Endothelial cell of umbilical vein (primary cell): ENCODE data around the gene SMURF1. TPM values are rescaled to one million over a fixed set of nuclear protein-coding genes. Genes with fewer than 3 reads are reported as not detected.

Experiments
- BruUV-seq: library from RNA; stranded (reverse); fragments of 400-500 nt; replicated peaks from 2 replicates; lab custom pipeline; 2021; lab: Mats Ljungman, UMichigan
- CTCF ChIA-PET: fragments of 300-600, 350-600 bp; sonication (Branson Sonifier 250); formaldehyde crosslinking; loops from one replicate; lab custom pipeline; 2021; ENCODE audit warnings: antibody characterized with exemption, inconsistent platforms; lab: Charles Lee
- POLR2A ChIA-PET: fragments of 300-600, 350-600 bp; sonication (Branson Sonifier 250); formaldehyde crosslinking; loops from one replicate; lab custom pipeline; 2021; ENCODE audit warnings: antibody characterized with exemption, inconsistent platforms; lab: Charles Lee
- DNase-seq: peaks from one replicate; pipeline ENCODE4 v3.0.0-alpha.2; 2011; ENCODE audit warnings: low read depth, low spot score
- FAIRE-seq: peaks from 2 replicates; lab custom pipeline; 2011; peaks lifted over from hg19 to GRCh38; lab: Jason Lieb, UNC
- H2AFZ ChIP-seq: 2 replicates; pipeline ENCODE4 v1.6.0; 2012; ENCODE audit warnings: low read depth, low read length, control low read depth, inconsistent platforms
- H3K27ac ChIP-seq: 2 replicates; pipeline ENCODE4 v1.5.1; 2011; ENCODE audit warnings: low read depth, mild to moderate bottlenecking, control low read depth, low read length, moderate library complexity; ENCODE audit not compliant: insufficient read depth
- H3K27me3 ChIP-seq, 2 experiments: 2 replicates each; pipeline versions ENCODE4 v1.6.0 to v1.6.1; 2011; ENCODE audit warnings: low read length in 2 of 2, mixed read lengths in 1 of 2; ENCODE audit not compliant: control insufficient read depth in 2 of 2, insufficient read depth in 2 of 2
- H3K36me3 ChIP-seq, 2 experiments: 2 replicates in 1 of 2; 3 replicates in 1 of 2; pipeline ENCODE4 v1.5.1; 2011; ENCODE audit warnings: low read length in 2 of 2, mild to moderate bottlenecking in 1 of 2, moderate library complexity in 1 of 2; ENCODE audit not compliant: control insufficient read depth in 2 of 2, insufficient read depth in 2 of 2; ENCODE audit errors: extremely low read depth in 1 of 2
- H3K4me1 ChIP-seq: 3 replicates; pipeline ENCODE4 v1.5.1; 2011; ENCODE audit warnings: mild to moderate bottlenecking, low read length; ENCODE audit not compliant: control insufficient read depth, insufficient read depth; ENCODE audit errors: extremely low read depth
- H3K4me2 ChIP-seq: 2 replicates; pipeline ENCODE4 v1.6.1; 2011; ENCODE audit warnings: low read length, control low read depth, mixed read lengths; ENCODE audit not compliant: insufficient read depth
- H3K4me3 ChIP-seq, 3 experiments: fragments of 200-600 bp in 1 of 3; sonication (generic), shearing (Covaris generic) in 1 of 3; replicated peaks in 1 of 3; 2 replicates each; pipeline ENCODE4 v1.5.1; 2011 to 2016; ENCODE audit warnings: control low read depth in 3 of 3, low read length in 3 of 3, mild to moderate bottlenecking in 2 of 3, inconsistent platforms in 1 of 3, low read depth in 1 of 3, moderate library complexity in 1 of 3; ENCODE audit not compliant: insufficient read depth in 1 of 3
- H3K79me2 ChIP-seq: 2 replicates; pipeline ENCODE4 v1.6.0; 2012; ENCODE audit warnings: low read length, inconsistent platforms; ENCODE audit not compliant: control insufficient read depth, insufficient read depth
- H3K9ac ChIP-seq: replicated peaks from 2 replicates; pipeline ENCODE3; 2011; ENCODE audit warnings: low read length, control low read depth; ENCODE audit not compliant: insufficient read depth; ENCODE audit errors: extremely low read depth
- H3K9me1 ChIP-seq: replicated peaks from 3 replicates; pipeline ENCODE4 v1.6.0; 2011; ENCODE audit warnings: mild to moderate bottlenecking, low read length; ENCODE audit not compliant: control insufficient read depth, insufficient read depth; ENCODE audit errors: extremely low read depth
- H3K9me3 ChIP-seq: replicated peaks from 2 replicates; pipeline ENCODE4 v1.5.1; 2012; ENCODE audit warnings: low read length, inconsistent platforms; ENCODE audit not compliant: control insufficient read depth, insufficient read depth
- H4K20me1 ChIP-seq: replicated peaks from 2 replicates; pipeline ENCODE3; 2011; ENCODE audit warnings: mild to moderate bottlenecking, low read length; ENCODE audit not compliant: control insufficient read depth, insufficient read depth; ENCODE audit errors: extremely low read depth
- CTCF ChIP-seq, 2 donors: IDR thresholded peaks; 1 replicate in 1 of 2; 2 replicates in 1 of 2; pipeline ENCODE4 v1.5.1; 2011; ENCODE audit warnings: low read length in 2 of 2, mild to moderate bottlenecking in 2 of 2, moderate library complexity in 2 of 2, control low read depth in 1 of 2, inconsistent platforms in 1 of 2, low read depth in 1 of 2; ENCODE audit not compliant: insufficient read depth in 1 of 2; ENCODE audit errors: extremely low read depth in 1 of 2
- EZH2 ChIP-seq: IDR thresholded peaks from 2 replicates; pipeline ENCODE4 v1.6.1; 2012; ENCODE audit warnings: borderline replicate concordance, low read depth, mild to moderate bottlenecking, moderate library complexity, low read length, inconsistent platforms; ENCODE audit not compliant: severe bottlenecking
- GATA2 ChIP-seq: IDR thresholded peaks from 2 replicates; pipeline ENCODE4 v1.7.0; 2011; ENCODE audit warnings: low read depth, mild to moderate bottlenecking, moderate library complexity, mixed read lengths, low read length; ENCODE audit not compliant: insufficient read length, insufficient read depth
- JUN ChIP-seq: IDR thresholded peaks from 2 replicates; pipeline ENCODE4 v1.6.1; 2011; ENCODE audit warnings: borderline replicate concordance, low read depth; ENCODE audit not compliant: insufficient read length, insufficient read depth
- MAX ChIP-seq: IDR thresholded peaks from 2 replicates; pipeline ENCODE4 v1.6.1; 2011; ENCODE audit not compliant: insufficient read depth, insufficient read length
- POLR2AphosphoS5 ChIP-seq: IDR thresholded peaks from 2 replicates; pipeline ENCODE4 v1.6.1; 2012; ENCODE audit warnings: low read depth, mild to moderate bottlenecking, control low read depth, low read length, moderate library complexity; ENCODE audit not compliant: insufficient read depth
- dilution Hi-C: fragments of 300-500 bp; cut with MboI; formaldehyde crosslinking; loops from one replicate; pipeline ENCODE4 v1.15.0; 2019; ENCODE audit warnings: low sequenced_read_pairs; ENCODE audit not compliant: extremely low pct_ligation_motif_present
- intact Hi-C: fragments of 100-400 bp; cut with micrococcal nuclease; formaldehyde crosslinking; loops from one replicate; pipeline ENCODE4 v1.10.0; 2022
- polyA plus RNA-seq, 4 experiments: library from polyadenylated mRNA; depleted of rRNA in 3 of 4; stranded (reverse) in 3 of 4; unstranded in 1 of 4; fragments of >200 nt; gene quantifications; 2 replicates each; pipeline versions ENCODE4 v1.2.1 to v1.2.3, GENCODE V29; 2011 to 2012; ENCODE audit warnings: missing spikeins in 1 of 4
- total RNA-seq: library from RNA; stranded (reverse); gene quantifications from 2 replicates; pipeline ENCODE4 v1.2.3, GENCODE V29; 2021

Gene SMURF1
- total and polyA plus RNA-seq, 2 donors (not counting 3 experiments of a cell fraction or from before 2014, with no cell fraction given), result 11.5 to 22.8 TPM

- dilution Hi-C loops (no loop called here), intact Hi-C loops (no loop called here)
- DNase-seq (no peak), FAIRE-seq (no peak)
- Histone ChIP-seq H3K79me2 (no peaks in the 10 kb centered on the region), H3K4me3 (no peak overlapping the region), H3K9me1 (no peaks in the 10 kb centered on the region), H3K9ac (no peak overlapping the region), H3K27ac (no peak overlapping the region), H4K20me1 (no peaks in the 10 kb centered on the region), H3K4me2 (no peak overlapping the region), H3K36me3 (peaks cover 10 to 59% of the 10 kb centered on the region in 2 experiments), H3K4me1 (no peaks in the 10 kb centered on the region), H3K27me3 (no peaks in the 10 kb centered on the region), H2AFZ (no peak overlapping the region), H3K9me3 (no peaks in the 10 kb centered on the region)
- no TSS peak for BruUV-seq
- CTCF ChIA-PET, result interaction anchor here (1.0 kb wide), 1 partner anchor 9 kb away, joined by 3 read pairs; no protein-coding TSS in a partner anchor
- POLR2A ChIA-PET, result no interaction called here
- TF ChIP-seq MAX, result no peak
Observed at GRCh38 chr7:98994046-98994944, 149.6 kb downstream of the SMURF1 start.

GRCh38 chr7:98993024-98993897 is 150.6 kb downstream of the SMURF1 start:
- CTCF ChIA-PET, result interaction anchor here (1.0 kb wide), 1 partner anchor 8 kb away, joined by 3 read pairs; no protein-coding TSS in a partner anchor
- dilution Hi-C loops, result no loop called here

More at GRCh38 chr7:98993024-98993897, 150.6 kb downstream of the SMURF1 start:
- Histone ChIP-seq H4K20me1 (no peaks in the 10 kb centered on the region), H3K79me2 (no peaks in the 10 kb centered on the region), H2AFZ (no peak overlapping the region), H3K4me3 (no peak overlapping the region), H3K9ac (no peak overlapping the region), H3K36me3 (peaks cover 15 to 62% of the 10 kb centered on the region in 2 experiments), H3K27ac (no peak overlapping the region), H3K9me3 (no peaks in the 10 kb centered on the region), H3K9me1 (no peaks in the 10 kb centered on the region), H3K27me3 (no peaks in the 10 kb centered on the region), H3K4me2 (no peak overlapping the region), H3K4me1 (no peaks in the 10 kb centered on the region)
- intact Hi-C loops, result no loop called here
- TF ChIP-seq CTCF (IDR thresholded peaks at IDR 0.05; ENCODE audit: extremely low read depth in 1 of 2, insufficient read depth in 1 of 2, low read depth in 1 of 2, low read length in 2 of 2) (peak in 1 of 2 donors; percentile 7), EZH2 (no peak), POLR2AphosphoS5 (no peak), JUN (no peak), MAX (no peak), GATA2 (no peak)
- BruUV-seq, result no TSS peak
- DNase-seq (no peak), FAIRE-seq (no peak)
- POLR2A ChIA-PET, result no interaction called here
